Cardiac muscle cell (in vitro differentiated cells and primary cell): Measurements from ENCODE around the gene OAT. TPM values are rescaled to one million over a fixed set of nuclear protein-coding genes. Genes with fewer than 3 reads are reported as not detected.
A peak's percentile ranks its signal among the peaks of the same experiment; 100 is the strongest.

ENCODE experiments used
- DNase-seq, 2 donors: peaks; one replicate each; pipeline versions ENCODE4 v3.0.0 to v3.0.0-alpha.2; 2010 to 2017; ENCODE audit warnings: low read depth in 1 of 2, low spot score in 1 of 2
- H3K27ac ChIP-seq: fragments of 200-600 bp; sonication (generic); 2 replicates; pipeline ENCODE4 v1.5.1; 2016
- H3K27me3 ChIP-seq: fragments of 200-600 bp; sonication (generic); 2 replicates; pipeline ENCODE4 v1.6.0; 2016; ENCODE audit warnings: control low read depth
- H3K36me3 ChIP-seq: fragments of 200-600 bp; sonication (generic); 2 replicates; pipeline ENCODE4 v1.5.1; 2016; ENCODE audit warnings: control low read depth
- H3K4me1 ChIP-seq: fragments of 200-600 bp; sonication (generic); 2 replicates; pipeline ENCODE4 v1.8.1; 2017; ENCODE audit warnings: low read depth, mild to moderate bottlenecking, mixed run types
- H3K4me3 ChIP-seq: fragments of 200-600 bp; sonication (generic); 2 replicates; pipeline ENCODE4 v1.5.1; 2016; ENCODE audit warnings: mild to moderate bottlenecking
- H3K9me3 ChIP-seq: fragments of 200-600 bp; sonication (generic); 2 replicates; pipeline ENCODE4 v1.5.1; 2017; ENCODE audit warnings: low read depth, mild to moderate bottlenecking, control low read depth
- polyA plus RNA-seq: library from polyadenylated mRNA; unstranded; fragments of >200 nt; fragmentation: Nextera tagmentation; extraction: Ambion mirVana; gene quantifications from 2 replicates; pipeline ENCODE4 v1.2.1, GENCODE V29; 2016
- total RNA-seq: library from RNA; depleted of rRNA; stranded (reverse); fragments of >200 nt; gene quantifications from 2 replicates; pipeline ENCODE4 v1.2.3, GENCODE V29; 2016
- TF ChIP-seq, protein P1 (sequence below): IDR thresholded peaks from 2 replicates; pipeline ENCODE4 v1.5.1; 2012; ENCODE audit warnings: low read depth, mild to moderate bottlenecking, low read length

OAT gene
- total and polyA plus RNA-seq, 2 experiments from 2014 or later = 22.2 to 46.7 TPM

DNA sequence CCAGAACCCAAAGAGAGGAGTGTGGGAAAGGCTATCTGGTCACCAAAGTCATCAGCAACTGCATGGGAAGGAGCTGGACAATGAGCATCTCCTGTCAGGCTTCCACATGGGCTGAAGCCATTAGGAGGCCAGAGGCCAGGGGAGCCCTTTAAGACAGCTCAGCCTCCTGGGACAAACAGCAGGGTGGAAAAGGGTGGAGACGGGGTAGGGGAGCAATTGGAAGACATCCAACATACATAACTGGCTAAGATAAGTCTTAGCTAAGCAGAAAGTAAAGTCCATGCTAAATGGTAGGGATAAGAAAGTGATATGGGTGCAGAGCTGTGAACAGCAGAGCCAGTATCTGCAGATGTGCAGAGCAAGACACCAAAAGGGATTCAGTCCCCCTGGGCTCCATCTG lies 1.5 kb upstream of the OAT start:
- H3K4me3 ChIP-seq = no peak overlapping the region
- TF ChIP-seq, protein P1, sequence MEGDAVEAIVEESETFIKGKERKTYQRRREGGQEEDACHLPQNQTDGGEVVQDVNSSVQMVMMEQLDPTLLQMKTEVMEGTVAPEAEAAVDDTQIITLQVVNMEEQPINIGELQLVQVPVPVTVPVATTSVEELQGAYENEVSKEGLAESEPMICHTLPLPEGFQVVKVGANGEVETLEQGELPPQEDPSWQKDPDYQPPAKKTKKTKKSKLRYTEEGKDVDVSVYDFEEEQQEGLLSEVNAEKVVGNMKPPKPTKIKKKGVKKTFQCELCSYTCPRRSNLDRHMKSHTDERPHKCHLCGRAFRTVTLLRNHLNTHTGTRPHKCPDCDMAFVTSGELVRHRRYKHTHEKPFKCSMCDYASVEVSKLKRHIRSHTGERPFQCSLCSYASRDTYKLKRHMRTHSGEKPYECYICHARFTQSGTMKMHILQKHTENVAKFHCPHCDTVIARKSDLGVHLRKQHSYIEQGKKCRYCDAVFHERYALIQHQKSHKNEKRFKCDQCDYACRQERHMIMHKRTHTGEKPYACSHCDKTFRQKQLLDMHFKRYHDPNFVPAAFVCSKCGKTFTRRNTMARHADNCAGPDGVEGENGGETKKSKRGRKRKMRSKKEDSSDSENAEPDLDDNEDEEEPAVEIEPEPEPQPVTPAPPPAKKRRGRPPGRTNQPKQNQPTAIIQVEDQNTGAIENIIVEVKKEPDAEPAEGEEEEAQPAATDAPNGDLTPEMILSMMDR = no peak
- no peak overlapping the region for H3K27ac ChIP-seq
- H3K4me1 ChIP-seq = peaks cover 3% of the 10 kb centered on the region
- peaks cover 20% of the 10 kb centered on the region for H3K27me3 ChIP-seq
- DNase-seq = no peak
- no peaks in the 10 kb centered on the region for H3K36me3 ChIP-seq
- H3K9me3 ChIP-seq = no peaks in the 10 kb centered on the region

DNA sequence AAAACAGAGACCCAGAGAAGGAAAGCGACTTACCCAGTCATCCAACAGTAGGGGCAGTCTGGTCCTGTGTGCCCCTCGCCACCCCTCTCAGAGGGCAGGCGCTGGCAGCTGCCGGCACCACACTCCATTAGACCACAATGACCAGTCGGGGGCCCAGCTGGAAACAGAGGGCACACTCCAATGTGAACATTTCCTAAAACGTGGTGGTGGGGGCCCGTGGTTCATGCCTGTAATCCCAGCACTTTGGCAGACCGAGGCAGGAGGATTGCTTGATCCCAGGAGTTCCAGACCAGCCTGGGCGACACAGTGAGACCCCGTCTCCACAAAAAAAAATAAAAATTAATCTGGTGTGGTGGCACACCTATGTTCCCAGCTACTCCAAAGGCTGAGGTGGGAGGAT lies 912 bp upstream of the OAT start:
- Histone ChIP-seq H3K4me3 (no peak overlapping the region), H3K27ac (no peak overlapping the region), H3K4me1 (peaks cover 3% of the 10 kb centered on the region), H3K9me3 (no peaks in the 10 kb centered on the region), H3K27me3 (peaks cover 20% of the 10 kb centered on the region), H3K36me3 (no peaks in the 10 kb centered on the region)
- TF ChIP-seq, protein P1 = no peak
- no peak for DNase-seq

DNA sequence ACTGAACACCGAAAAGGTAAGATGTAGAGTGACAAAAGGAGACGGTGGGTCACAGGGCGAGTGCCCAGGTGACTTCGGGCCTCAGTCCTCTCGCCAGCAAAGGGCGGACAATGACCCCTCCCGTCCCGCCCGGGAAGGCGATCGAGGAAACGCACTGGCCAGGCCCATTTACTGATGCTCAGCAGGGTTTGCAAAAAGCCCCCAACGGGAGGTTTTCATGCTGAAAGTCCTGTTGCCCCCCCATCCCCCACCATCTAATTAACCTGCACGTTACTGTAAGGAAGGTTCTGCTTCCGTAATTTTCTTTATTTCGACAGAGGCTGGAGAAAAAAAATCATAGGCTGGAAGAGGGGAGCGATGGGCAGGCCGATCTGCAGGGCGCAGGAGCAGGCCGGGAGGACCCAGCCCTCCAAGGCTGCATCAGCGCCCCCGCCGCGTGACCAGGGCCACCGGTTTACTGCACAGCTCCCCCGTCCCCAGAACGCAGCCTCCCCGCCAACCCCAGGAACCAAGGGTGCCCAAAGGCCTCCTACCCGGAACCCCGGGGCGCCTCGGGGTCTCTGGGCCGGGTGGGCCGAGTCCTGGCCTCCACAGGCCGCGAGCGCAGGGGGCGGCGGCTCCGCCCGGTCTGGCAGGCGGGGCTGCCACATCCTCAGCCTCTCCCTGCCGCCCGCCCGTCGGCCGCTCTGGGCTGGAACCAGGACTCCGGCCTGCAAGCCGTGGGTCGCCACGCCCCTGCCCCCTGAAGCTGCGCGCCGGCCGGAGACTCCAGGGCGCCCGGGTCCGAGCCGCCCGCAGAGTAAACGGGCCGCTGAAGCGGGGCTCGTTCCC lies 613 bp downstream of the OAT start:
- peak overlapping the region; percentile 61 for H3K27ac ChIP-seq
- TF ChIP-seq, protein P1 = peak; percentile 19

DNA sequence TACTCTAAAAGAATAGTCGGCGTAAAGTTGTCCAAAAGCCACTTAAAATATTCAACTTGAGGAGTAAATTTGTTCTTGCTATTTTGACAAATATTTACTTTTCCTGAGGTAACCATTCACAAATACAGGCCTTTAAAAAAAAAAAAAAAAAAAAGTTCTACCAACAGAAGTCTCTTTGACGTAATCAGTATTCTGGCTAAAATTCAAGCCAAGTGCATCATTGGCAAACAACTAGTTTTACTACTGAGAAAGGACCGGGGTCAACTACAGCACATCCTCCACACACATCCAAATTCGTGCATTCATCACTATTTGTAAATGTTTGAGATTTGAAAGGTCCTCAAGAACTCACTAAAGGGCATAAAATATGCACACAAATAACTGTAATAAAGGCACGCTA lies 2.0 kb downstream of the OAT start:
- TF ChIP-seq, protein P1 = no peak
- no peaks in the 10 kb centered on the region for H3K9me3 ChIP-seq
- H3K27me3 ChIP-seq = peaks cover 13% of the 10 kb centered on the region
- no peaks in the 10 kb centered on the region for H3K36me3 ChIP-seq
- no peak overlapping the region for H3K4me3 ChIP-seq
- DNase-seq = peak in 1 of 2 donors; percentile 59
- no peak overlapping the region for H3K27ac ChIP-seq
- H3K4me1 ChIP-seq = peaks cover 3% of the 10 kb centered on the region

More for the DNA sequence above, 613 bp downstream of the OAT start:
- H3K4me1 ChIP-seq = peaks cover 3% of the 10 kb centered on the region
- H3K36me3 ChIP-seq = no peaks in the 10 kb centered on the region
- H3K27me3 ChIP-seq = peaks cover 20% of the 10 kb centered on the region
- peak overlapping the region; percentile 78 for H3K4me3 ChIP-seq
- H3K9me3 ChIP-seq = no peaks in the 10 kb centered on the region
- peak; percentile 73 to 74 for DNase-seq

DNA sequence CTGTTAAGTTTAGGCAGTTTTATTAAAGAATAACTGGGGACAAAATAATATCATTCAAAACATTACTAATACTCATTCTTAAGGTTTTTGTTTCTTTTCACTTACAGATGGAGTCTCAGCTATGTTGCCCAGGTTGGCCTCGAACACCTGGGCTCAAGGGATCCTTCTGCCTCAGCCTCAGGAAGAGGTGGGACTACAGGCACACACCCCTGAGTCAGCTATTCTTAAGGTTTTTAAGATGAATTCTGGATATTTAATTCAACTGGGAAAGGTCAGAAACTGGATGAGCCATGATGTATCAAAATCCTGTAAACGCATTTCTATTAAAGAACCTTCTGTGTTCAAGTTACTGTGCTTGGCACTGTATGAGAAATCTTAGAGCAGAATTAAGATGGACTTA lies 3.5 kb downstream of the OAT start:
- DNase-seq = no peak
- H3K4me1 ChIP-seq = peaks cover 3% of the 10 kb centered on the region
- H3K36me3 ChIP-seq = peaks cover 3% of the 10 kb centered on the region
- no peak overlapping the region for H3K4me3 ChIP-seq
- H3K27ac ChIP-seq = no peak overlapping the region
- TF ChIP-seq, protein P1 = no peak
- no peaks in the 10 kb centered on the region for H3K9me3 ChIP-seq
- H3K27me3 ChIP-seq = peaks cover under 1% of the 10 kb centered on the region
